ENCODE results near the gene P2RY6.

GRCh38 chr11:73291781-73292524 is 19.8 kb downstream of the P2RY6 start:
- TF ChIP-seq, protein P1, sequence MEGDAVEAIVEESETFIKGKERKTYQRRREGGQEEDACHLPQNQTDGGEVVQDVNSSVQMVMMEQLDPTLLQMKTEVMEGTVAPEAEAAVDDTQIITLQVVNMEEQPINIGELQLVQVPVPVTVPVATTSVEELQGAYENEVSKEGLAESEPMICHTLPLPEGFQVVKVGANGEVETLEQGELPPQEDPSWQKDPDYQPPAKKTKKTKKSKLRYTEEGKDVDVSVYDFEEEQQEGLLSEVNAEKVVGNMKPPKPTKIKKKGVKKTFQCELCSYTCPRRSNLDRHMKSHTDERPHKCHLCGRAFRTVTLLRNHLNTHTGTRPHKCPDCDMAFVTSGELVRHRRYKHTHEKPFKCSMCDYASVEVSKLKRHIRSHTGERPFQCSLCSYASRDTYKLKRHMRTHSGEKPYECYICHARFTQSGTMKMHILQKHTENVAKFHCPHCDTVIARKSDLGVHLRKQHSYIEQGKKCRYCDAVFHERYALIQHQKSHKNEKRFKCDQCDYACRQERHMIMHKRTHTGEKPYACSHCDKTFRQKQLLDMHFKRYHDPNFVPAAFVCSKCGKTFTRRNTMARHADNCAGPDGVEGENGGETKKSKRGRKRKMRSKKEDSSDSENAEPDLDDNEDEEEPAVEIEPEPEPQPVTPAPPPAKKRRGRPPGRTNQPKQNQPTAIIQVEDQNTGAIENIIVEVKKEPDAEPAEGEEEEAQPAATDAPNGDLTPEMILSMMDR (IDR thresholded peaks at IDR 0.05), result no peak
- no peak for TF ChIP-seq POLR2A (IDR thresholded peaks at IDR 0.05)

Data from suprapubic skin (tissue), 3 donors.